Measurements from ENCODE around the gene LIPC.

DNA sequence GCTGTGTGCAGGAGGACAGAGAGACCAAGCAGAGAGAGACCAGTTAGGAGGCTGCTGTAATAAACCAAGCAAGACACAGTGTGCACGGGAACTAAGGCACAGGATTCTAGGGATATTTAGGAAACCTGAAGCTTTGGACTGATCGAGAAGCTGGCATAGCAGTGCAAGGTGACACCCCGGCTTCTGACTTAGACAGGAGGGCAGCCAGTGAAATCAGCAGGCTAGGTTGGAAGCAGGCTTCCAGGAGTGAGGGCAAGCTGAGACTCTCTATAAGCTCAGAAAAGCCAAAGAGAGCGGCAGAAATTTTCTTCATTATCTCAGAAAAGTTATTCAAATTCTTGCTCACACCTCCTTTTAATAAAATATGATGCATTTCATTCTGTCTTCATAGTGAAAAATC is 104.6 kb downstream of the LIPC start:
- TF ChIP-seq, protein P1, sequence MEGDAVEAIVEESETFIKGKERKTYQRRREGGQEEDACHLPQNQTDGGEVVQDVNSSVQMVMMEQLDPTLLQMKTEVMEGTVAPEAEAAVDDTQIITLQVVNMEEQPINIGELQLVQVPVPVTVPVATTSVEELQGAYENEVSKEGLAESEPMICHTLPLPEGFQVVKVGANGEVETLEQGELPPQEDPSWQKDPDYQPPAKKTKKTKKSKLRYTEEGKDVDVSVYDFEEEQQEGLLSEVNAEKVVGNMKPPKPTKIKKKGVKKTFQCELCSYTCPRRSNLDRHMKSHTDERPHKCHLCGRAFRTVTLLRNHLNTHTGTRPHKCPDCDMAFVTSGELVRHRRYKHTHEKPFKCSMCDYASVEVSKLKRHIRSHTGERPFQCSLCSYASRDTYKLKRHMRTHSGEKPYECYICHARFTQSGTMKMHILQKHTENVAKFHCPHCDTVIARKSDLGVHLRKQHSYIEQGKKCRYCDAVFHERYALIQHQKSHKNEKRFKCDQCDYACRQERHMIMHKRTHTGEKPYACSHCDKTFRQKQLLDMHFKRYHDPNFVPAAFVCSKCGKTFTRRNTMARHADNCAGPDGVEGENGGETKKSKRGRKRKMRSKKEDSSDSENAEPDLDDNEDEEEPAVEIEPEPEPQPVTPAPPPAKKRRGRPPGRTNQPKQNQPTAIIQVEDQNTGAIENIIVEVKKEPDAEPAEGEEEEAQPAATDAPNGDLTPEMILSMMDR (IDR thresholded peaks at IDR 0.05), result no peak
- no peak for TF ChIP-seq POLR2A (IDR thresholded peaks at IDR 0.05)

Measured in testis (tissue), 2 donors.